ENCODE data around the gene URGCP. TPM values are rescaled to one million over a fixed set of nuclear protein-coding genes. Genes with fewer than 3 reads are reported as not detected.
"Not testable (repeated sequence)": the region's sequence is repeated elsewhere in the genome, so short reads cannot be mapped to it uniquely, and the experiment has no call there.

Gene URGCP
- total RNA-seq, 1 experiment from 2014 or later: 48.3 TPM

GRCh38 chr7:43902542-43903054, 3.8 kb downstream of the URGCP start:
- Mint-ChIP-seq H3K27ac (ENCODE audit: unreplicated experiment) (no peak overlapping the region), H3K36me3 (ENCODE audit: insufficient read depth, unreplicated experiment) (peaks cover 22% of the 10 kb centered on the region), H3K4me1 (ENCODE audit: low read depth, unreplicated experiment) (peaks cover 11% of the 10 kb centered on the region), H3K27me3 (ENCODE audit: unreplicated experiment) (no peaks in the 10 kb centered on the region), H3K4me3 (ENCODE audit: low read depth, unreplicated experiment) (no peak overlapping the region), H3K9me3 (ENCODE audit: low read depth, unreplicated experiment) (no peaks in the 10 kb centered on the region)
- no TSS peak for BruUV-seq (replicated peaks)
- CTCF ChIA-PET: no interaction called here
- TF ChIP-seq CTCF (IDR thresholded peaks at IDR 0.05; ENCODE audit: unreplicated experiment): no peak
- no peak for DNase-seq
- intact Hi-C loops (cut with micrococcal nuclease; ENCODE audit: unreplicated experiment): no loop called here

GRCh38 chr7:43898571-43898970, 7.8 kb downstream of the URGCP start:
- H3K36me3 Mint-ChIP-seq (ENCODE audit: insufficient read depth, unreplicated experiment); H3K4me3 Mint-ChIP-seq (ENCODE audit: low read depth, unreplicated experiment); CTCF ChIA-PET; H3K27ac Mint-ChIP-seq (ENCODE audit: unreplicated experiment); H3K27me3 Mint-ChIP-seq (ENCODE audit: unreplicated experiment); BruUV-seq (replicated peaks); intact Hi-C loops (cut with micrococcal nuclease; ENCODE audit: unreplicated experiment); DNase-seq; H3K9me3 Mint-ChIP-seq (ENCODE audit: low read depth, unreplicated experiment): not testable (repeated sequence)
- H3K4me1 Mint-ChIP-seq (ENCODE audit: low read depth, unreplicated experiment): peaks cover 11% of the 10 kb centered on the region

DNA sequence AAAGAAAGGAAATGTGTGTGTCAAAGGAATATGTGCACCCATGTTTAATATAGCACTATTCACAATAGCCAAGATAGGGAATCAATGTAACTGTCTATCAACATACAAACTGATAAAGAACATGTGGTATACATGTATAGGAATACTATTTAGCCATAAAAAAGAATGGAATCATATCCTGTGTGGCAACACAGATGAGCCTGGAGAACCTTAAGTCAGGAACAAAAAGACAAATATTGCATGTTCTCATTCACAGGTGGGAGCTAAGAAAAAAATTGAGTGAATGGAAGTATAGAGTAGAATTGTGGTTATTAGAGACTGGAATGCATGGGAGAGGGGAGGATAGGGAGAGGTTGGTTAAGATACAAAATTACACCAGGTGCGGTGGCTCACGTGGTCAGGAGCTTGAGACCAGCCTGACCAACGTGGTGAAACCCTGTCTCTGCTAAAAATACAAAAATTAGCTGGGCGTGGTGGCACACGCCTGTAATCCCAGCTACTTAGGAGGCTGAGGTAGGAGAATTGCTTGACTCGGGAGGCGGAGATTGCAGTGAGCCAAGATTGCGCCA, 10.5 kb downstream of the URGCP start:
- Mint-ChIP-seq H3K27me3 (ENCODE audit: unreplicated experiment) (no peaks in the 10 kb centered on the region), H3K36me3 (ENCODE audit: insufficient read depth, unreplicated experiment) (peaks cover 7% of the 10 kb centered on the region), H3K4me1 (ENCODE audit: low read depth, unreplicated experiment) (peaks cover 8% of the 10 kb centered on the region), H3K4me3 (ENCODE audit: low read depth, unreplicated experiment) (no peak overlapping the region), H3K9me3 (ENCODE audit: low read depth, unreplicated experiment) (no peaks in the 10 kb centered on the region), H3K27ac (ENCODE audit: unreplicated experiment) (no peak overlapping the region)
- BruUV-seq (replicated peaks): no TSS peak
- CTCF ChIA-PET: interaction anchor here (0.8 to 2.5 kb wide), 2 partner anchors 8 to 23 kb away, joined by 4 to 12 read pairs; no protein-coding TSS in a partner anchor
- TF ChIP-seq CTCF (IDR thresholded peaks at IDR 0.05; ENCODE audit: unreplicated experiment): no peak
- intact Hi-C loops (cut with micrococcal nuclease; ENCODE audit: unreplicated experiment): no loop called here
- DNase-seq: no peak

GRCh38 chr7:43891069-43891955, 15.1 kb downstream of the URGCP start:
- BruUV-seq (replicated peaks): no TSS peak
- Mint-ChIP-seq H3K27ac (ENCODE audit: unreplicated experiment) (no peak overlapping the region), H3K4me3 (ENCODE audit: low read depth, unreplicated experiment) (no peak overlapping the region), H3K9me3 (ENCODE audit: low read depth, unreplicated experiment) (no peaks in the 10 kb centered on the region), H3K36me3 (ENCODE audit: insufficient read depth, unreplicated experiment) (peaks cover 17% of the 10 kb centered on the region), H3K27me3 (ENCODE audit: unreplicated experiment) (no peaks in the 10 kb centered on the region), H3K4me1 (ENCODE audit: low read depth, unreplicated experiment) (peaks cover 29% of the 10 kb centered on the region)
- intact Hi-C loops (cut with micrococcal nuclease; ENCODE audit: unreplicated experiment): no loop called here
- no peak for DNase-seq
- CTCF ChIA-PET: no interaction called here
- no peak for TF ChIP-seq CTCF (IDR thresholded peaks at IDR 0.05; ENCODE audit: unreplicated experiment)

Measured in Calu3 (cell line).